Peyer's patch (tissue), 4 donors: Measurements from ENCODE around the gene PRR19. TPM values are rescaled to one million over a fixed set of nuclear protein-coding genes. Genes with fewer than 3 reads are reported as not detected.

Source experiments
- DNase-seq, 3 donors: peaks; one replicate each; pipeline ENCODE4 v3.0.0-alpha.2; 2017 to 2019
- H3K27ac ChIP-seq, 4 donors: fragments of 200-600 bp; sonication (generic); one replicate each; pipeline ENCODE4 v1.5.1; 2016 to 2019
- H3K27me3 ChIP-seq, 2 donors: fragments of 200-600 bp; sonication (generic); one replicate each; pipeline ENCODE4 v1.5.1; 2019
- H3K36me3 ChIP-seq, 3 donors: fragments of 200-600 bp; sonication (generic); one replicate each; pipeline ENCODE4 v1.5.1; 2016 to 2019
- H3K4me1 ChIP-seq, 4 donors: fragments of 200-600 bp; sonication (generic); one replicate each; pipeline ENCODE4 v1.5.1; 2016 to 2019
- H3K4me3 ChIP-seq, 4 donors: fragments of 200-600 bp; sonication (generic); 1 replicate in 3 of 4; 2 replicates in 1 of 4; pipeline ENCODE4 v1.5.1; 2016 to 2019; ENCODE audit warnings: mild to moderate bottlenecking in 1 of 4
- H3K9me3 ChIP-seq, 4 donors: fragments of 200-600 bp; sonication (generic); one replicate each; pipeline ENCODE4 v1.5.1; 2016 to 2019; ENCODE audit warnings: mild to moderate bottlenecking in 1 of 4
- POLR2A ChIP-seq, 2 donors: fragments of 450-650 bp; IDR thresholded peaks; one replicate each; pipeline ENCODE4 v1.5.1; 2017; ENCODE audit warnings: antibody characterized with exemption in 2 of 2, mild to moderate bottlenecking in 2 of 2, moderate library complexity in 2 of 2
- total RNA-seq, 4 donors: library from RNA; depleted of rRNA; stranded (reverse); fragments of >200 nt; gene quantifications; one replicate each; pipeline ENCODE4 v1.1.0, GENCODE V29; 2016
- TF ChIP-seq, protein P1 (sequence below), 6 experiments: fragments of 450-650 bp in 4 of 6; fragments of 200-600 bp in 2 of 6; sonication (generic) in 1 of 6; IDR thresholded peaks; one replicate each; pipeline ENCODE4 v1.5.1; 2017 to 2019; ENCODE audit warnings: antibody characterized with exemption in 6 of 6, mild to moderate bottlenecking in 3 of 6, moderate library complexity in 1 of 6

The PRR19 gene
- total RNA-seq, 4 donors from 2014 or later, result 1.1 TPM; not detected in 2

DNA sequence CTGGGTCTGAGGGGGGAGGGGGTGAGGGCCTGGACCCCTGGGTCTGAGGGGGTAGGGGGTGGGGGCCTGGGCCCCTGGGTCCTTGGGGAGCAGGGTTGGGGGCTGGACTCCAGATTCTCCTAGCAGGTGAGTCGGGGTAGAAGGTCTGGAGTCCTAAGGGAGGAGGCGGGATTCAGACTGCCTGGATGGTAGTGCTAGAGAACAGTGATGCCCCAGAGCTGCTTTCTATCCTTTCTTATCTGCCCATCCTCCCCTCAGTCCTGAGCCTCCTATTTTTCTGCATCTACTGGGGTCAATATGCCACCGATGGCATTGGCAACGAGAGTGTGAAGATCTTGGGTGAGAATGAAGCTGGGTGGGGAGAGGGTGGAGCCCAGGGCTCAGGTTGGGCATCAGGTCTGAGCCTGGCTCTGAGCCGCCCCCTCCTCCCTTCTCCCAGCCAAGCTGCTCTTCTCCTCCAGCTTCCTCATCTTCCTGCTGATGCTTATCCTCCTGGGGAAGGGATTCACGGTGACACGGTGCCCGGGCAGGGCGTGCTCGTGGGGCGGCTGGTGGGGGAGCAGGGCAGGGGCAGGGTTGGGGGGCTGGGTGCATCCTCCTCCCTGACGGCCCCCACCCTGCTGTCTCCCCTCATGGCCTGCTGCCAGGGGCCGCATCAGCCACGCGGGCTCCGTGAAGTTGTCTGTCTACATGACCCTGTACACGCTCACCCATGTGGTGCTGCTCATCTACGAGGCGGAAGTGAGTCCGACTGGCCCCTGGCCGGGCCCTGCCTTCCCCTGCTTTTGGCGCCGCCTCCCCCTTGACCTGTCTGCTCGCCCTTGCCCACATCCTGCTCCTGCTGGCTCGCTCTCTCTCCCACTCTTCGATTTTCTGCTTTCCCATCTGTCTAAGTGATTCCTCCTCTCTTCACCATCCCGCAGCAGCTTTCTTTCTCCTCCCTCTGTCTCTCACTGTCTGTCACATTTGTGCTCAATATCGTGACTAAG is 14.6 kb downstream of the PRR19 start:
- Histone ChIP-seq H3K36me3 (no peaks in the 10 kb centered on the region), H3K4me3 (peak overlapping the region in 1 of 4 donors; percentile 20), H3K27ac (no peak overlapping the region), H3K4me1 (peaks cover 0 to 14% (median 7%) of the 10 kb centered on the region in 4 donors), H3K27me3 (peaks cover 0 to 3% of the 10 kb centered on the region in 2 donors), H3K9me3 (peaks cover 0 to 3% (median 0%) of the 10 kb centered on the region in 4 donors)
- peak in 2 of 3 donors; percentile 44 to 66 for DNase-seq
- TF ChIP-seq POLR2A (IDR thresholded peaks at IDR 0.05), result no peak
- TF ChIP-seq, protein P1, sequence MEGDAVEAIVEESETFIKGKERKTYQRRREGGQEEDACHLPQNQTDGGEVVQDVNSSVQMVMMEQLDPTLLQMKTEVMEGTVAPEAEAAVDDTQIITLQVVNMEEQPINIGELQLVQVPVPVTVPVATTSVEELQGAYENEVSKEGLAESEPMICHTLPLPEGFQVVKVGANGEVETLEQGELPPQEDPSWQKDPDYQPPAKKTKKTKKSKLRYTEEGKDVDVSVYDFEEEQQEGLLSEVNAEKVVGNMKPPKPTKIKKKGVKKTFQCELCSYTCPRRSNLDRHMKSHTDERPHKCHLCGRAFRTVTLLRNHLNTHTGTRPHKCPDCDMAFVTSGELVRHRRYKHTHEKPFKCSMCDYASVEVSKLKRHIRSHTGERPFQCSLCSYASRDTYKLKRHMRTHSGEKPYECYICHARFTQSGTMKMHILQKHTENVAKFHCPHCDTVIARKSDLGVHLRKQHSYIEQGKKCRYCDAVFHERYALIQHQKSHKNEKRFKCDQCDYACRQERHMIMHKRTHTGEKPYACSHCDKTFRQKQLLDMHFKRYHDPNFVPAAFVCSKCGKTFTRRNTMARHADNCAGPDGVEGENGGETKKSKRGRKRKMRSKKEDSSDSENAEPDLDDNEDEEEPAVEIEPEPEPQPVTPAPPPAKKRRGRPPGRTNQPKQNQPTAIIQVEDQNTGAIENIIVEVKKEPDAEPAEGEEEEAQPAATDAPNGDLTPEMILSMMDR (IDR thresholded peaks at IDR 0.05), result no peak

GRCh38 chr19:42317535-42317934 is 15.6 kb downstream of the PRR19 start:
- DNase-seq, result no peak
- no peak overlapping the region for H3K27ac ChIP-seq
- peaks cover 0 to 3% (median 0%) of the 10 kb centered on the region in 4 donors for H3K9me3 ChIP-seq
- TF ChIP-seq, protein P1 (IDR thresholded peaks at IDR 0.05), result no peak
- TF ChIP-seq POLR2A (IDR thresholded peaks at IDR 0.05), result no peak
- H3K36me3 ChIP-seq, result no peaks in the 10 kb centered on the region
- peaks cover 0 to 13% (median 7%) of the 10 kb centered on the region in 4 donors for H3K4me1 ChIP-seq
- peaks cover 0 to 3% of the 10 kb centered on the region in 2 donors for H3K27me3 ChIP-seq
- H3K4me3 ChIP-seq, result no peak overlapping the region

GRCh38 chr19:42322305-42322704 is 20.4 kb downstream of the PRR19 start:
- Histone ChIP-seq H3K27ac (no peak overlapping the region), H3K4me1 (peaks cover 0 to 22% (median 12%) of the 10 kb centered on the region in 4 donors), H3K27me3 (peaks cover 0 to 18% of the 10 kb centered on the region in 2 donors), H3K36me3 (no peaks in the 10 kb centered on the region), H3K4me3 (no peak overlapping the region), H3K9me3 (no peaks in the 10 kb centered on the region)
- no peak for DNase-seq
- TF ChIP-seq, protein P1 (IDR thresholded peaks at IDR 0.05), result no peak
- TF ChIP-seq POLR2A (IDR thresholded peaks at IDR 0.05), result no peak

DNA sequence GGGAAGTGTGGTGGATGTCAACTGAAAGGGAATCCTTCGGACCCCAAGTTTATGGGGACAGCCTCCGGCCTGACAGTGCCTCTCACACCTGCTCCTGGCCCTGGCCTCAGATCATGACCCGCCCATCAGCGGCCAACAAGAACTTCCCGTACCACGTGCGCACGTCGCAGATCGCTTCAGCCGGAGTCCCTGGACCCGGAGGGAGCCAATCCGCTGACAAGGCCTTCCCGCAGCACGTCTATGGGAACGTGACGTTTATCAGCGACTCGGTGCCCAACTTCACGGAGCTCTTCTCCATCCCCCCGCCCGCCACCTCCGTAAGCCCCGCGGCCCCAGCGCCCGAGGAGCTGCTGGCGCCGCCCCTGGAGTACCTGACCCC is 21.5 kb downstream of the PRR19 start:
- no peaks in the 10 kb centered on the region for H3K36me3 ChIP-seq
- H3K9me3 ChIP-seq, result no peaks in the 10 kb centered on the region
- peak in 1 of 3 donors; percentile 52 for DNase-seq
- peaks cover 0 to 18% of the 10 kb centered on the region in 2 donors for H3K27me3 ChIP-seq
- TF ChIP-seq, protein P1 (IDR thresholded peaks at IDR 0.05), result no peak
- no peak for TF ChIP-seq POLR2A (IDR thresholded peaks at IDR 0.05)
- no peak overlapping the region for H3K4me3 ChIP-seq
- H3K27ac ChIP-seq, result no peak overlapping the region
- H3K4me1 ChIP-seq, result peaks cover 0 to 22% (median 12%) of the 10 kb centered on the region in 4 donors

DNA sequence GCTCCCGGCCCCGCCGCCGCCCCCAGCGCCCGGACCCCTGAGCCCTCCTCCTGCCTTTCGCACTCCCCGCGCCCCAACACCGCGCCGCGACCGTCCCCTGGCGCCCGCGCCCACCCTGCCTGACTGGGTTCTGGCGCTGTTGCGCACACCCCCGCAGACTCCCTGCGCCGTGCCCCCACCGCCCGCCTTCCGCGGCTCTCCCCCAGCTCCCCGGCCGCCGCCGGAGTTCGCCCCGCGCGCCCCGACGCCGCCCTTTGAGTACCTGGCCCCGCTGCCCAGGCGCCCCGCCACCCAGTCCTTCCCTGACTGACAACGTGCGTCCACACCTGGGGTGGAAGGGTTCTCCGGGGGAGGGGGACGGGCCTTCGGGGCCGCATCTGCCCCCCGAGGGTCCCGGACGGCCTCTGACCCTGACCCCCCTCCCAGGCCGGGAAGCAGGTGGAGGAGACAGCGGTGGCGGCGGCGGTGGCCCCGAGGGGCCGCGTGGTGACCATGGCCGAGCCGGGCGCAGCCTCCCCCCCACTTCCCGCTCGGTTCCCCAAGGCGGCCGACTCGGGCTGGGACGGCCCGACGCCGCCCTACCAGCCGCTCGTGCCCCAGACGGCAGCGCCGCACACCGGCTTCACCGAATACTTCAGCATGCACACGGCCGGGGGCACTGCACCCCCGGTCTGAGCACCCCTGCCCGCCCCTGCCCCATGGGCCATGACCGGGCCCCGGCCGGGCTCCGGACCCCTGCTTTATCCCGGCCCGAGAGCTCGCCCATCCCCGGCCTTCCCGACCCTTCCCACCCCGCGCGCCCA is 22.1 kb downstream of the PRR19 start:
- H3K4me1 ChIP-seq, result peaks cover 0 to 22% (median 12%) of the 10 kb centered on the region in 4 donors
- H3K4me3 ChIP-seq, result peak overlapping the region; percentile 72 to 93 (median 83)
- TF ChIP-seq POLR2A (IDR thresholded peaks at IDR 0.05), result no peak
- TF ChIP-seq, protein P1 (IDR thresholded peaks at IDR 0.05), result peak in 1 of 6 experiments; percentile 12
- H3K36me3 ChIP-seq, result no peaks in the 10 kb centered on the region
- H3K9me3 ChIP-seq, result no peaks in the 10 kb centered on the region
- peak in 2 of 3 donors; percentile 22 to 55 for DNase-seq
- H3K27ac ChIP-seq, result peak overlapping the region in 1 of 4 donors; percentile 84
- H3K27me3 ChIP-seq, result peaks cover 0 to 18% of the 10 kb centered on the region in 2 donors
